ENCODE measurements around the gene SCGN.
A peak's percentile ranks its signal among the peaks of the same experiment; 100 is the strongest.

SCGN gene

GRCh38 chr6:25652007-25652515 lies at the start of gene SCGN:
Gene SCGN, plus strand, starts transcription at chr6:25652215. Its CDS starts 189 bp downstream, at chr6:25652404.
- DNase-seq = peak; percentile 86

- no peak for DNase-seq
These were observed 49.4 kb upstream of the SCGN start for GRCh38 chr6:25602674-25602982.

- DNase-seq = no peak
These were observed 48.8 kb upstream of the SCGN start for GRCh38 chr6:25603251-25603650.

- DNase-seq = no peak
These were observed 45.9 kb upstream of the SCGN start for GRCh38 chr6:25606151-25606550.

GRCh38 chr6:25608558-25609174 lies 43.3 kb upstream of the SCGN start:
- peak; percentile 75 for DNase-seq

GRCh38 chr6:25612666-25613065 lies 39.3 kb upstream of the SCGN start:
- DNase-seq = no peak

GRCh38 chr6:25613415-25613814 lies 38.6 kb upstream of the SCGN start:
- no peak for DNase-seq

GRCh38 chr6:25614052-25614451 lies 38.0 kb upstream of the SCGN start:
- DNase-seq = no peak

- no peak for DNase-seq
These were observed 36.5 kb upstream of the SCGN start for GRCh38 chr6:25615471-25615870.

- DNase-seq = no peak
These were observed 34.0 kb upstream of the SCGN start for GRCh38 chr6:25617997-25618396.

GRCh38 chr6:25619217-25619616 lies 32.8 kb upstream of the SCGN start:
- DNase-seq = peak; percentile 65

GRCh38 chr6:25620391-25620790 lies 31.6 kb upstream of the SCGN start:
- no peak for DNase-seq

GRCh38 chr6:25623065-25623464 lies 28.9 kb upstream of the SCGN start:
- DNase-seq = no peak

GRCh38 chr6:25623879-25624278 lies 28.1 kb upstream of the SCGN start:
- no peak for DNase-seq

- no peak for DNase-seq
These were observed 25.0 kb upstream of the SCGN start for GRCh38 chr6:25627001-25627400.

GRCh38 chr6:25628471-25629197 lies 23.4 kb upstream of the SCGN start:
- no peak for DNase-seq

- no peak for DNase-seq
These were observed 22.8 kb upstream of the SCGN start for GRCh38 chr6:25629198-25629576.

GRCh38 chr6:25630508-25631278 lies 21.3 kb upstream of the SCGN start:
- no peak for DNase-seq

GRCh38 chr6:25635886-25636317 lies 16.1 kb upstream of the SCGN start:
- DNase-seq = no peak

- DNase-seq = peak; percentile 28
These were observed 14.8 kb upstream of the SCGN start for GRCh38 chr6:25637211-25637610.

- DNase-seq = no peak
These were observed 14.0 kb upstream of the SCGN start for GRCh38 chr6:25637960-25638434.

GRCh38 chr6:25639653-25640052 lies 12.4 kb upstream of the SCGN start:
- no peak for DNase-seq

- DNase-seq = no peak
These were observed 11.6 kb upstream of the SCGN start for GRCh38 chr6:25640446-25640845.

- DNase-seq = no peak
These were observed 11.1 kb upstream of the SCGN start for GRCh38 chr6:25640891-25641290.
